ENCODE measurements around the gene PPP4R3B. TPM values are rescaled to one million over a fixed set of nuclear protein-coding genes. Genes with fewer than 3 reads are reported as not detected.

Gene PPP4R3B
- total and polyA plus RNA-seq, 2 donors (not counting 1 experiment from before 2014, with no cell fraction given) = 15.9 to 93.8 TPM

- no peak for ATAC-seq (ENCODE audit: low read depth)
- H4K20me1 ChIP-seq (ENCODE audit: control insufficient read depth, insufficient read depth, low read length, poor library complexity, severe bottlenecking) = peaks cover 71% of the 10 kb centered on the region
- no peaks in the 10 kb centered on the region for H3K27me3 Mint-ChIP-seq
- peaks cover 63% of the 10 kb centered on the region for H3K4me1 Mint-ChIP-seq
- no peak overlapping the region for H3K4me3 ChIP-seq (ENCODE audit: control extremely low read depth in 1 of 5, extremely low read depth in 1 of 5, insufficient read depth in 1 of 5, low read depth in 2 of 5, low read length in 4 of 5)
- H3K27me3 ChIP-seq (replicated peaks in 1 of 4; ENCODE audit: control extremely low read depth in 1 of 4, control insufficient read depth in 3 of 4, insufficient read depth in 4 of 4, low read length in 3 of 4) = no peaks in the 10 kb centered on the region
- no peak overlapping the region for H3K4me3 Mint-ChIP-seq
- no peak overlapping the region for H3K9ac ChIP-seq (ENCODE audit: low read length)
- no peaks in the 10 kb centered on the region for H3K9me3 Mint-ChIP-seq (ENCODE audit: insufficient read depth)
- CTCF ChIA-PET = no interaction called here
- peaks cover 95% of the 10 kb centered on the region for H3K79me2 ChIP-seq (ENCODE audit: control insufficient read depth, insufficient read depth, low read length)
- POLR2A ChIA-PET = no interaction called here
- intact Hi-C loops (cut with micrococcal nuclease) = no loop called here
- peaks cover 3 to 37% of the 10 kb centered on the region in 2 experiments for H3K36me3 ChIP-seq (replicated peaks in 1 of 2; ENCODE audit: control extremely low read depth in 1 of 2, control insufficient read depth in 1 of 2, extremely low read depth in 1 of 2, insufficient read depth in 2 of 2, low read length in 1 of 2)
- DNase-seq = no peak
- TF ChIP-seq EZH2 (IDR thresholded peaks at IDR 0.05; ENCODE audit: borderline replicate concordance, insufficient read depth, low read depth, low read length, poor library complexity, severe bottlenecking) (no peak), CTCF (IDR thresholded peaks at IDR 0.05) (no peak)
- no peaks in the 10 kb centered on the region for H3K9me3 ChIP-seq (ENCODE audit: control extremely low read depth in 1 of 3, control insufficient read depth in 2 of 3, insufficient read depth in 1 of 3, low read length in 2 of 3)
- no peak overlapping the region for H3K27ac Mint-ChIP-seq
- peaks cover 38 to 46% of the 10 kb centered on the region in 2 donors for H3K4me1 ChIP-seq (ENCODE audit: control insufficient read depth in 2 of 2, insufficient read depth in 2 of 2, low read length in 2 of 2)
- WGBS (ENCODE audit: insufficient coverage) = 92% methylated on average over 4 of the region's 7 CpGs
- H3K27ac ChIP-seq (ENCODE audit: low read length in 2 of 2) = no peak overlapping the region
- H2AFZ ChIP-seq (ENCODE audit: insufficient read depth, low read depth, low read length, poor library complexity, severe bottlenecking) = no peak overlapping the region
- H3K4me2 ChIP-seq (replicated peaks; ENCODE audit: low read depth, low read length, poor library complexity, severe bottlenecking) = no peak overlapping the region
Observed at GRCh38 chr2:55621802-55622201, 4.4 kb upstream of the PPP4R3B start.

- Histone ChIP-seq H2AFZ (ENCODE audit: insufficient read depth, low read depth, low read length, poor library complexity, severe bottlenecking) (no peak overlapping the region), H3K27ac (ENCODE audit: low read length in 2 of 2) (no peak overlapping the region), H3K9me3 (ENCODE audit: control extremely low read depth in 1 of 3, control insufficient read depth in 2 of 3, insufficient read depth in 1 of 3, low read length in 2 of 3) (no peaks in the 10 kb centered on the region), H3K36me3 (replicated peaks in 1 of 2; ENCODE audit: control extremely low read depth in 1 of 2, control insufficient read depth in 1 of 2, extremely low read depth in 1 of 2, insufficient read depth in 2 of 2, low read length in 1 of 2) (peaks cover 3 to 36% of the 10 kb centered on the region in 2 experiments), H3K4me2 (replicated peaks; ENCODE audit: low read depth, low read length, poor library complexity, severe bottlenecking) (peak overlapping the region; percentile 73), H3K4me1 (ENCODE audit: control insufficient read depth in 2 of 2, insufficient read depth in 2 of 2, low read length in 2 of 2) (peaks cover 47 to 57% of the 10 kb centered on the region in 2 donors), H4K20me1 (ENCODE audit: control insufficient read depth, insufficient read depth, low read length, poor library complexity, severe bottlenecking) (peaks cover 58% of the 10 kb centered on the region), H3K79me2 (ENCODE audit: control insufficient read depth, insufficient read depth, low read length) (peaks cover 95% of the 10 kb centered on the region), H3K4me3 (ENCODE audit: control extremely low read depth in 1 of 5, extremely low read depth in 1 of 5, insufficient read depth in 1 of 5, low read depth in 2 of 5, low read length in 4 of 5) (no peak overlapping the region), H3K9ac (ENCODE audit: low read length) (no peak overlapping the region), H3K27me3 (replicated peaks in 1 of 4; ENCODE audit: control extremely low read depth in 1 of 4, control insufficient read depth in 3 of 4, insufficient read depth in 4 of 4, low read length in 3 of 4) (no peaks in the 10 kb centered on the region)
- Mint-ChIP-seq H3K27ac (peak overlapping the region; percentile 75), H3K9me3 (ENCODE audit: insufficient read depth) (no peaks in the 10 kb centered on the region), H3K4me3 (no peak overlapping the region), H3K27me3 (no peaks in the 10 kb centered on the region), H3K4me1 (peaks cover 58% of the 10 kb centered on the region)
- ATAC-seq (ENCODE audit: low read depth) (no peak), DNase-seq (peak; percentile 28)
- WGBS (ENCODE audit: insufficient coverage) = 46% methylated on average over 2 of the region's 3 CpGs
- CTCF ChIA-PET = no interaction called here
- intact Hi-C loops (cut with micrococcal nuclease) = no loop called here
- TF ChIP-seq EZH2 (IDR thresholded peaks at IDR 0.05; ENCODE audit: borderline replicate concordance, insufficient read depth, low read depth, low read length, poor library complexity, severe bottlenecking) = no peak
- TF ChIP-seq CTCF (IDR thresholded peaks at IDR 0.05) = peak; percentile 38
- POLR2A ChIA-PET = no interaction called here
Observed at GRCh38 chr2:55620123-55620779, 2.8 kb upstream of the PPP4R3B start.

All from B cell (primary cell).